A549 (cell line): ENCODE measurements around the gene PSRC1. TPM values are rescaled to one million over a fixed set of nuclear protein-coding genes. Genes with fewer than 3 reads are reported as not detected.

Source experiments
- ATAC-seq, 2 experiments: fragments of 200-7000 bp in 1 of 2; fragments of >200 bp in 1 of 2; cut with Nextera tagmentation in 1 of 2; cut with Tn5 transposase in 1 of 2; 3 replicates each; pipeline versions ENCODE4 v1.8.0 to v1.9.1; 2018 to 2020; ENCODE audit warnings: mild to moderate bottlenecking in 1 of 2, moderate library complexity in 1 of 2
- CTCF ChIA-PET: fragments of 300-600 bp; sonication (Branson Sonifier 250); formaldehyde crosslinking; extraction: SDS; loops from one replicate; lab custom pipeline; 2021; ENCODE audit warnings: antibody characterized with exemption, inconsistent platforms; lab: Yijun Ruan, JAX
- POLR2A ChIA-PET: fragments of 350-600 bp; formaldehyde crosslinking; extraction: SDS; loops from one replicate; lab custom pipeline; 2021; ENCODE audit warnings: antibody characterized with exemption, inconsistent platforms; lab: Yijun Ruan, JAX
- DNase-seq, 2 experiments: peaks; one replicate each; pipeline versions ENCODE4 v3.0.0 to v3.0.0-alpha.2; 2011 to 2016; ENCODE audit warnings: low read depth in 1 of 2, low spot score in 1 of 2
- FAIRE-seq: peaks from 2 replicates; lab custom pipeline; 2011; peaks lifted over from hg19 to GRCh38; lab: Jason Lieb, UNC
- H3K27ac ChIP-seq, 2 experiments: fragments of >200 bp; sonication (Bioruptor Twin); formaldehyde crosslinking; 3 replicates each; pipeline ENCODE4 v1.5.1; 2016 to 2017
- H3K4me1 ChIP-seq: fragments of >200 bp; sonication (Bioruptor Twin); formaldehyde crosslinking; 3 replicates; pipeline ENCODE4 v1.6.1; 2016
- H3K4me2 ChIP-seq: fragments of >200 bp; sonication (Bioruptor Twin); formaldehyde crosslinking; 3 replicates; pipeline ENCODE4 v1.6.1; 2016
- H3K4me3 ChIP-seq: fragments of >200 bp; sonication (Bioruptor Twin); formaldehyde crosslinking; 3 replicates; pipeline ENCODE4 v1.5.1; 2016
- H3K9me3 ChIP-seq: fragments of >200 bp; sonication (Bioruptor Twin); formaldehyde crosslinking; 3 replicates; pipeline ENCODE4 v1.6.1; 2016
- BCL3 ChIP-seq: fragments of >200 bp; sonication (Bioruptor Twin); formaldehyde crosslinking; IDR thresholded peaks from 3 replicates; pipeline ENCODE4 v1.6.1; 2016
- CBX2 ChIP-seq: fragments of 200-600 bp; sonication (generic); IDR thresholded peaks from 2 replicates; pipeline ENCODE4 v1.6.1; 2016; ENCODE audit warnings: low read depth, mild to moderate bottlenecking, borderline replicate concordance
- CEBPB ChIP-seq, 2 experiments: fragments of >200 bp in 1 of 2; sonication (Bioruptor Twin) in 1 of 2; formaldehyde crosslinking in 1 of 2; IDR thresholded peaks; 2 replicates each; pipeline ENCODE4 v1.6.1; 2012 to 2016
- CTCF ChIP-seq: fragments of >200 bp; sonication (Bioruptor Twin); formaldehyde crosslinking; IDR thresholded peaks from 3 replicates; pipeline ENCODE4 v1.5.1; 2016
- EHF ChIP-seq: fragments of 250-450 bp; sonication (Bioruptor Pico); IDR thresholded peaks from 2 replicates; pipeline ENCODE4 v1.5.0; 2020; ENCODE audit warnings: mild to moderate bottlenecking
- ELK1 ChIP-seq: fragments of 150-350 bp; IDR thresholded peaks from 2 replicates; pipeline ENCODE4 v1.6.1; 2014; ENCODE audit warnings: low read depth, mild to moderate bottlenecking, low read length
- EP300 ChIP-seq, 2 experiments: fragments of >200 bp; sonication (Bioruptor Twin); formaldehyde crosslinking; IDR thresholded peaks; 2 replicates in 1 of 2; 3 replicates in 1 of 2; pipeline ENCODE4 v1.6.1; 2016 to 2017
- ESRRA ChIP-seq: fragments of 150-350 bp; IDR thresholded peaks from 2 replicates; pipeline ENCODE4 v1.6.1; 2014; ENCODE audit warnings: mild to moderate bottlenecking, low read length, borderline replicate concordance
- FOSB ChIP-seq: fragments of 250-450 bp; sonication (Bioruptor Pico); IDR thresholded peaks from 2 replicates; pipeline ENCODE4 v1.5.0; 2020; ENCODE audit warnings: mild to moderate bottlenecking, moderate library complexity
- GATA3 ChIP-seq: IDR thresholded peaks from 2 replicates; pipeline ENCODE4 v1.6.1; 2012; ENCODE audit warnings: borderline replicate concordance
- HDAC2 ChIP-seq: fragments of 200-600 bp; sonication (generic); IDR thresholded peaks from 2 replicates; pipeline ENCODE4 v1.6.1; 2016
- HOXA7 ChIP-seq: fragments of 250-450 bp; sonication (Bioruptor Pico); IDR thresholded peaks from 2 replicates; pipeline ENCODE4 v1.5.0; 2020; ENCODE audit warnings: mild to moderate bottlenecking, moderate library complexity
- HOXB13 ChIP-seq: fragments of 250-450 bp; sonication (Bioruptor Pico); IDR thresholded peaks from 2 replicates; pipeline ENCODE4 v1.5.0; 2020; ENCODE audit warnings: low read depth, mild to moderate bottlenecking, moderate library complexity
- HOXB5 ChIP-seq: fragments of 250-450 bp; sonication (Bioruptor Pico); IDR thresholded peaks from 2 replicates; pipeline ENCODE4 v1.5.0; 2020; ENCODE audit warnings: mild to moderate bottlenecking, moderate library complexity
- KDM1A ChIP-seq: fragments of 200-600 bp; sonication (generic); IDR thresholded peaks from 2 replicates; pipeline ENCODE4 v1.6.1; 2016; ENCODE audit warnings: low read depth, mild to moderate bottlenecking
- MAX ChIP-seq: IDR thresholded peaks from 2 replicates; pipeline ENCODE4 v1.6.1; 2012
- MAZ ChIP-seq: fragments of 150-350 bp; IDR thresholded peaks from 2 replicates; pipeline ENCODE4 v1.6.1; 2014; ENCODE audit warnings: antibody characterized with exemption, low read depth, low read length, borderline replicate concordance
- NPAS2 ChIP-seq: fragments of 250-450 bp; sonication (Bioruptor Pico); IDR thresholded peaks from 2 replicates; pipeline ENCODE4 v1.8.0; 2022; ENCODE audit warnings: mild to moderate bottlenecking, moderate library complexity, borderline replicate concordance
- POLR2A ChIP-seq: IDR thresholded peaks from 2 replicates; pipeline ENCODE4 v1.6.1; 2012; ENCODE audit warnings: mild to moderate bottlenecking, low read length
- RCOR1 ChIP-seq: fragments of 150-350 bp; IDR thresholded peaks from 2 replicates; pipeline ENCODE4 v1.6.1; 2014; ENCODE audit warnings: antibody characterized with exemption, low read length, low read depth
- REST ChIP-seq: fragments of 200-600 bp; sonication (generic); IDR thresholded peaks from 2 replicates; pipeline ENCODE4 v1.6.1; 2016; ENCODE audit warnings: antibody characterized with exemption, mild to moderate bottlenecking, moderate library complexity
- RFX5 ChIP-seq: fragments of 450-650 bp; IDR thresholded peaks from 2 replicates; pipeline ENCODE4 v1.7.1; 2014; ENCODE audit warnings: antibody characterized with exemption, mild to moderate bottlenecking, moderate library complexity
- WGBS: methylation state at CpG from one replicate; pipeline ENCODE4 v1.1.6; 2017; ENCODE audit errors: missing lambda C conversion rate; 5-methylcytosine and 5-hydroxymethylcytosine counted together
- polyA plus RNA-seq, 4 experiments: library from polyadenylated mRNA; depleted of rRNA in 3 of 4; stranded (reverse); fragments of >200 nt; fragmentation: RNase III in 1 of 4; extraction: RNeasy Plus Mini Kit Qiagen cat#74134 plus additional on column Dnase treatment in 1 of 4; gene quantifications; 2 replicates in 3 of 4; 3 replicates in 1 of 4; pipeline ENCODE4 v1.2.3, GENCODE V29; 2011 to 2017

Gene PSRC1
- polyA plus RNA-seq, 2 of the 4 experiments (the other 2 are of a cell fraction), result 15.3 to 21.5 TPM

- POLR2A ChIA-PET, result no interaction called here
- DNase-seq, result no peak
- no peak for FAIRE-seq
- ATAC-seq, result no peak
- H3K9me3 ChIP-seq, result no peaks in the 10 kb centered on the region
- no peak overlapping the region for H3K4me2 ChIP-seq
- 86% methylated on average over 11 of the region's 11 CpGs for WGBS
- H3K4me3 ChIP-seq, result no peak overlapping the region
- no peak overlapping the region for H3K27ac ChIP-seq
- TF ChIP-seq EP300 (IDR thresholded peaks at IDR 0.05) (no peak), ESRRA (no peak), HDAC2 (no peak), CTCF (no peak), MAX (no peak), HOXB5 (no peak), GATA3 (no peak), POLR2A (no peak), FOSB (CRISPR knock-in tag) (no peak), RFX5 (no peak)
- CTCF ChIA-PET, result interaction anchor here (1.2 to 2.1 kb wide), 2 partner anchors 10 to 132 kb away, joined by 3 to 8 read pairs; no protein-coding TSS in a partner anchor
- H3K4me1 ChIP-seq, result no peaks in the 10 kb centered on the region; the same call in 2 of the 3 replicates
Measured at GRCh38 chr1:109266965-109267364, 16.0 kb downstream of the PSRC1 start.

- Histone ChIP-seq H3K4me3 (no peak overlapping the region), H3K4me1 (no peaks in the 10 kb centered on the region; the same call in 2 of the 3 replicates), H3K27ac (no peak overlapping the region), H3K9me3 (no peaks in the 10 kb centered on the region), H3K4me2 (no peak overlapping the region)
- ChIA-PET POLR2A (no interaction called here), CTCF (interaction anchor here (0.8 to 4.1 kb wide), 4 partner anchors 10 to 133 kb away, joined by 3 to 69 read pairs (median 16); partner anchors contain the start of gene SORT1)
- FAIRE-seq (no peak), DNase-seq (no peak), ATAC-seq (no peak)
- WGBS, result 96% methylated on average over 9 of the region's 13 CpGs
- TF ChIP-seq ELK1 (no peak), REST (no peak), HOXB5 (no peak), CEBPB (IDR thresholded peaks at IDR 0.05) (no peak), CBX2 (no peak), HOXB13 (CRISPR knock-in tag) (no peak), BCL3 (no peak), NPAS2 (CRISPR knock-in tag) (no peak), RCOR1 (no peak), FOSB (CRISPR knock-in tag) (no peak), KDM1A (no peak), POLR2A (no peak), HOXA7 (CRISPR knock-in tag) (no peak), EP300 (IDR thresholded peaks at IDR 0.05) (no peak), EHF (no peak), GATA3 (no peak), MAZ (no peak)
Measured at GRCh38 chr1:109265741-109266330, 17.1 kb downstream of the PSRC1 start.
